Mucosa of descending colon (tissue), 3 donors: ENCODE results near the gene IL25. TPM values are rescaled to one million over a fixed set of nuclear protein-coding genes. Genes with fewer than 3 reads are reported as not detected.

Source experiments
- ATAC-seq: fragments of 200-7000 bp; cut with Tn5 transposase; one replicate; pipeline ENCODE4 v1.9.1; 2020; ENCODE audit warnings: mild to moderate bottlenecking, moderate library complexity
- DNase-seq, 3 donors: peaks; one replicate each; pipeline ENCODE4 v3.0.0-alpha.2; 2020
- H3K36me3 ChIP-seq: fragments of 200-600 bp; one replicate; pipeline ENCODE4 v1.8.0; 2021; ENCODE audit warnings: low read depth, mild to moderate bottlenecking
- H3K4me1 ChIP-seq: fragments of 200-600 bp; one replicate; pipeline ENCODE4 v1.8.0; 2021; ENCODE audit warnings: low read depth, mild to moderate bottlenecking
- H3K4me3 ChIP-seq: fragments of 200-600 bp; one replicate; pipeline ENCODE4 v1.8.0; 2021; ENCODE audit warnings: mild to moderate bottlenecking
- H3K9me3 ChIP-seq: fragments of 200-600 bp; one replicate; pipeline ENCODE4 v1.8.0; 2021; ENCODE audit warnings: mild to moderate bottlenecking
- CTCF ChIP-seq: fragments of 200-600 bp; IDR thresholded peaks from one replicate; pipeline ENCODE4 v1.8.0; 2022; ENCODE audit warnings: antibody characterized with exemption, mild to moderate bottlenecking
- intact Hi-C, 2 donors: fragments of 100-400 bp; cut with DNase I in 1 of 2; cut with micrococcal nuclease in 1 of 2; formaldehyde crosslinking; loops; one replicate each; pipeline versions ENCODE4 v1.11.0 to v1.11.1; 2022; cut with DNase I, micrococcal nuclease
- total RNA-seq, 3 donors: library from RNA; stranded (reverse); fragmentation: NEBNext Ultra II Directional in 2 of 3; extraction: Animal tissue kit (Norgen Biotek cat#: 25700) in 2 of 3; gene quantifications; one replicate each; pipeline versions ENCODE4 v1.2.1 to v1.2.4, GENCODE V29; 2021 to 2023
- donor health status: DM: no; HTN: no; CAD: no; lungs with moderate emphysema.
- donor health status: DM: no; HTN: no; CAD: no.
- donor health status: DM: no; HTN: yes; CAD: no.

The IL25 gene
- total RNA-seq, 3 donors from 2014 or later = not detected

GRCh38 chr14:23357261-23357660, 15.3 kb upstream of the IL25 start:
- DNase-seq (no peak), ATAC-seq (no peak)
- H3K4me3 ChIP-seq = no peak overlapping the region
- H3K9me3 ChIP-seq = no peaks in the 10 kb centered on the region
- intact Hi-C loops = no loop called here
- no peaks in the 10 kb centered on the region for H3K36me3 ChIP-seq
- no peak for TF ChIP-seq CTCF
- H3K4me1 ChIP-seq = peaks cover 6% of the 10 kb centered on the region

GRCh38 chr14:23358042-23358441, 14.6 kb upstream of the IL25 start:
- Histone ChIP-seq H3K4me1 (no peaks in the 10 kb centered on the region), H3K36me3 (no peaks in the 10 kb centered on the region), H3K9me3 (no peaks in the 10 kb centered on the region), H3K4me3 (no peak overlapping the region)
- DNase-seq (no peak), ATAC-seq (no peak)
- TF ChIP-seq CTCF = no peak
- intact Hi-C loops = no loop called here

GRCh38 chr14:23358553-23359166, 13.9 kb upstream of the IL25 start:
- no peak for TF ChIP-seq CTCF
- Histone ChIP-seq H3K36me3 (no peaks in the 10 kb centered on the region), H3K9me3 (no peaks in the 10 kb centered on the region), H3K4me3 (no peak overlapping the region), H3K4me1 (no peaks in the 10 kb centered on the region)
- ATAC-seq (no peak), DNase-seq (no peak)
- intact Hi-C loops = no loop called here

GRCh38 chr14:23359167-23359626, 13.4 kb upstream of the IL25 start:
- no peak for TF ChIP-seq CTCF
- ATAC-seq = no peak
- no peak for DNase-seq

GRCh38 chr14:23359722-23360447, 12.7 kb upstream of the IL25 start:
- no peak for DNase-seq
- no peak for ATAC-seq
- intact Hi-C loops = no loop called here
- Histone ChIP-seq H3K4me1 (no peaks in the 10 kb centered on the region), H3K36me3 (no peaks in the 10 kb centered on the region), H3K9me3 (no peaks in the 10 kb centered on the region), H3K4me3 (no peak overlapping the region)
- no peak for TF ChIP-seq CTCF

More at GRCh38 chr14:23359167-23359626, 13.4 kb upstream of the IL25 start:
- Histone ChIP-seq H3K36me3 (no peaks in the 10 kb centered on the region), H3K9me3 (no peaks in the 10 kb centered on the region), H3K4me3 (no peak overlapping the region), H3K4me1 (no peaks in the 10 kb centered on the region)
- intact Hi-C loops = no loop called here
